HFFc6 (cell line): ENCODE data around the gene CEBPZ. TPM values are rescaled to one million over a fixed set of nuclear protein-coding genes. Genes with fewer than 3 reads are reported as not detected.

Source experiments
- DNase-seq: peaks from one replicate; pipeline ENCODE4 v3.0.0-alpha.2; 2018
- H3K27ac Mint-ChIP-seq: 2 replicates; pipeline ENCODE4 v1.8.0; 2020; ENCODE audit warnings: mild to moderate bottlenecking, mixed read lengths
- H3K27me3 Mint-ChIP-seq: 2 replicates; pipeline ENCODE4 v1.8.0; 2021; ENCODE audit warnings: mild to moderate bottlenecking, moderate library complexity, mixed read lengths; ENCODE audit not compliant: insufficient read depth
- H3K36me3 Mint-ChIP-seq: 2 replicates; pipeline ENCODE4 v1.8.0; 2021; ENCODE audit warnings: low read depth, mixed read lengths
- H3K4me1 Mint-ChIP-seq: 2 replicates; pipeline ENCODE4 v1.8.0; 2020; ENCODE audit warnings: low read depth, mixed read lengths
- H3K4me3 Mint-ChIP-seq: 2 replicates; pipeline ENCODE4 v1.8.0; 2020; ENCODE audit warnings: mild to moderate bottlenecking, moderate library complexity, mixed read lengths
- H3K9me3 Mint-ChIP-seq: 2 replicates; pipeline ENCODE4 v1.8.0; 2020; ENCODE audit warnings: mild to moderate bottlenecking, mixed read lengths
- total RNA-seq, 6 experiments: library from RNA; stranded (reverse); fragmentation: NEBNext Ultra II Directional; extraction: Animal tissue kit (Norgen Biotek cat#: 25700); gene quantifications; 2 replicates in 1 of 6; 3 replicates in 5 of 6; pipeline ENCODE4 v1.2.3, GENCODE V29; 2021
- TF ChIP-seq, protein P1 (sequence below): fragments of 200-600 bp; sonication (generic); IDR thresholded peaks from 2 replicates; pipeline ENCODE4 v1.5.0; 2021; ENCODE audit warnings: antibody characterized with exemption, mild to moderate bottlenecking

CEBPZ gene
- total RNA-seq, 6 experiments from 2014 or later = 36.9 to 50.2 (median 40.7) TPM

DNA sequence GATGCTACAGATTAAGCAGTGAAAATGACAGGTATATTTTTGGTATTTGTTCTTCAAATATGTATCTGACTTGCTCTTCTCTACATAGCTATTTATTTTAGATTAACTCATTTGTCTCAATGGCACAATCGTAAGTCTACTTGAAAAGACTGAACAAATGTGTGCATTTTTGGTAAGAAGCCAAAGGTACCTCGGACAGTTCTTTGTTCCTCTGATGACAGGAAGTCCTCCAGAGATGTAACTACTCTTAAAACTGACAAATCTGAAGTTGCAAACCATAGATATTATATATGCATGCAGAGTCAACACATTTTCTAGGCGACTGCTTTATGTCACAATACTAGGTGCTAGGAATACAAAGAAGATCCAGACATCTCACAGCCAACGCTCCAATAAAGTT, 36.7 kb upstream of the CEBPZ start:
- Mint-ChIP-seq H3K36me3 (peaks cover 36% of the 10 kb centered on the region), H3K27ac (no peak overlapping the region)

DNA sequence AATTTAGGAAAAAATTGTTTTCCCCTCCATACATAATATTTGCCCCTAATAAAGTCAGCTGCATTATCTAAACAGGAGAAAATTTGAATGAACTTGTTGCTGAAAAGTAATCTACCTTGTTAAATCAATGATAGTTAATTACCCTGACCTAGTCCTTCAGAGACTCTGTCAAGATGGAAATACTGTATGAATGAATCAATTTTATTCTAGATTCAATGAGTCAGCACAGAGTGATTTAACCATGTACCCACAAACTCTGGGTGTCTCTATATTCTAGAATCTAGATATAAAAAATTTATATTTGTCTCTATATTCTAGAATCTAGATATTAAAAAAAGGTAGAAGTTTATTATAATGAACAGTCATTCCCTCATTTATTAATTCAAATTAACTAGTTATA, 36.3 kb upstream of the CEBPZ start:
- H3K4me3 Mint-ChIP-seq = no peak overlapping the region
- peaks cover 6% of the 10 kb centered on the region; the same call in 1 of the 2 replicates for H3K4me1 Mint-ChIP-seq
- no peak overlapping the region for H3K27ac Mint-ChIP-seq
- no peaks in the 10 kb centered on the region for H3K27me3 Mint-ChIP-seq
- H3K36me3 Mint-ChIP-seq = peaks cover 37% of the 10 kb centered on the region
- no peak for DNase-seq
- H3K9me3 Mint-ChIP-seq = no peaks in the 10 kb centered on the region
- TF ChIP-seq, protein P1, sequence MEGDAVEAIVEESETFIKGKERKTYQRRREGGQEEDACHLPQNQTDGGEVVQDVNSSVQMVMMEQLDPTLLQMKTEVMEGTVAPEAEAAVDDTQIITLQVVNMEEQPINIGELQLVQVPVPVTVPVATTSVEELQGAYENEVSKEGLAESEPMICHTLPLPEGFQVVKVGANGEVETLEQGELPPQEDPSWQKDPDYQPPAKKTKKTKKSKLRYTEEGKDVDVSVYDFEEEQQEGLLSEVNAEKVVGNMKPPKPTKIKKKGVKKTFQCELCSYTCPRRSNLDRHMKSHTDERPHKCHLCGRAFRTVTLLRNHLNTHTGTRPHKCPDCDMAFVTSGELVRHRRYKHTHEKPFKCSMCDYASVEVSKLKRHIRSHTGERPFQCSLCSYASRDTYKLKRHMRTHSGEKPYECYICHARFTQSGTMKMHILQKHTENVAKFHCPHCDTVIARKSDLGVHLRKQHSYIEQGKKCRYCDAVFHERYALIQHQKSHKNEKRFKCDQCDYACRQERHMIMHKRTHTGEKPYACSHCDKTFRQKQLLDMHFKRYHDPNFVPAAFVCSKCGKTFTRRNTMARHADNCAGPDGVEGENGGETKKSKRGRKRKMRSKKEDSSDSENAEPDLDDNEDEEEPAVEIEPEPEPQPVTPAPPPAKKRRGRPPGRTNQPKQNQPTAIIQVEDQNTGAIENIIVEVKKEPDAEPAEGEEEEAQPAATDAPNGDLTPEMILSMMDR = no peak

More for the DNA sequence above, 36.7 kb upstream of the CEBPZ start:
- H3K27me3 Mint-ChIP-seq = no peaks in the 10 kb centered on the region
- DNase-seq = no peak
- H3K4me3 Mint-ChIP-seq = no peak overlapping the region
- TF ChIP-seq, protein P1 = no peak
- peaks cover 6% of the 10 kb centered on the region; the same call in 1 of the 2 replicates for H3K4me1 Mint-ChIP-seq
- no peaks in the 10 kb centered on the region for H3K9me3 Mint-ChIP-seq

DNA sequence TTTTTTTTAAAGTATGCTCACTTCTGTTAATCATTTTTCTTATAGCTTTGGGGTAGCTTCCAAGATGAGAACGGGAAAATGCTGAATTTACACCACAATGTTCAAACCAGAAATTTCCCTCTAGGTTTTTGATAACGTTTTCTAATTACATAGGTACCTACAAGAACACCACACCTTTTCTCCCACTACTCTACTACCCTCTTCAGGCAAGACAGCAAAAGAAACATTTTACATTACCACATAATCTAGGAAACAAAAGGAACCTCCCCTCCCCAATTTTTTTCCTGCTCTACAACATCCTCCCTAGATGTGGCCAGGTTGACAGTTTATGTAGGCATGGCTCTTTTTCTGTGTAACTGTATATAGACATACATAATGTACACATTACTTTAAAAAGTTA, 32.4 kb upstream of the CEBPZ start:
- H3K9me3 Mint-ChIP-seq = no peaks in the 10 kb centered on the region
- TF ChIP-seq, protein P1 = no peak
- H3K4me3 Mint-ChIP-seq = no peak overlapping the region
- peaks cover 27% of the 10 kb centered on the region for H3K36me3 Mint-ChIP-seq
- H3K27ac Mint-ChIP-seq = no peak overlapping the region
- H3K4me1 Mint-ChIP-seq = peaks cover 6% of the 10 kb centered on the region; the same call in 1 of the 2 replicates
- DNase-seq = no peak
- H3K27me3 Mint-ChIP-seq = peaks cover 2% of the 10 kb centered on the region; the same call in 1 of the 2 replicates

DNA sequence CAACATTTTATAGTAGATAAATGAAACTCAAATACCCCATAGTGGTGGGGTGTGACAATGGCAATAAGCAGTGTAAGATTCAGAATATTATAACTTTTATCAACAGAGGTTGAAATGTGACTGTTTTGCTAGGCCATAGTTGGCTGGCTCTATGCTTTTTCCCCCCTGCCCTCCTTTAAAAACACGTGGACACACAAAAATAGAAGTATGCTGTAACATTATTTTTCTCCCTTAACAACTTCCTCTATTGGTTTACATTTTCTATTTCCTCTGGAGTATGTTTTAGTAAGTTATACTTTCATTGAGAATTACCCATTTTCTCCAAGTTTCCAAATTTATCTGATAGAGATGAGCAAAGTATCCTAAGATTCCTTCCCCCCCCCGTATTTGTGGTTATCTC, 31.1 kb upstream of the CEBPZ start:
- no peaks in the 10 kb centered on the region for H3K9me3 Mint-ChIP-seq
- DNase-seq = no peak
- TF ChIP-seq, protein P1 = no peak
- H3K4me1 Mint-ChIP-seq = peaks cover 2% of the 10 kb centered on the region; the same call in 1 of the 2 replicates
- H3K36me3 Mint-ChIP-seq = peaks cover 17% of the 10 kb centered on the region
- no peak overlapping the region; the same call in 1 of the 2 replicates for H3K27ac Mint-ChIP-seq
- no peak overlapping the region for H3K4me3 Mint-ChIP-seq
- peaks cover 2% of the 10 kb centered on the region; the same call in 1 of the 2 replicates for H3K27me3 Mint-ChIP-seq

DNA sequence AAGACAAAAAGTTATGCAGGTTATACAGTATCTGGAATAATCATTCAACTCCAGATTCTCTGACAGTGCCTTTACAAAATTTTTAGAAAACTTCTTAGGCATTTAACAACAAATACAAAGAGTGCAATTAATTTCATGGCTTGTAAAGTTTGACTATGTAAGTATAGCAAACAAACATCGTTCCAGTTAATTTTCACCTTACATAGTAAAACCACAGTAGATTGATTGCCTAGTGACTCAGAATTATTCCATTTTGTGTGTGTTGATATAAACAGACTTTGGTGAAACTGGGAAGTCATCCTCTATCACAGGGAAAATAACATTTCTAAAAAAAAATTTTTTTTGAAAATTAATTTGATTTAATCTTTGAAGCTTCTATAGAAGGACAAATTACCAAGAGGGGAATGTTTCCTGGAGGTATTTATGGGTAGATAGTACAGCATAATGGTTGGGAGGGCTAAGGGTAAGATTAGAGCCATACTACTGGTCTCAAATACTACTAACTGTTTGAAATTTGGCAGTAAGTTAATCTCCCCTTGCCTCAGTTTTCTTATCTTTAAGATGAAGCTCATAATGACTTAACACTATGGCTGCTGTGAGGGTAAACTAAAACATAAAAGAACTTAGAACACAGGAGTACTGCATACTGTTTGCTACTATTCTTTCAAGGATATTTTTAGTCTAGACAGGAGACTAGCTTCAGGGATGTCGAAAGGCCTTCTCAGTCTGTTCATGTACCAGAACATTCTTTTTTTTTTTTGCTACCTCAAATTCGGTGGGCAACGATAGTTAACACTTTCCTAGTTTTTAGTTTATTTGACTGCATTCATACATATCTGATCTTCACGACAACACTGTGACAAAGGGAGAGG, 19.7 kb upstream of the CEBPZ start:
- Mint-ChIP-seq H3K36me3 (peaks cover 35% of the 10 kb centered on the region), H3K4me1 (peaks cover 8% of the 10 kb centered on the region), H3K27ac (no peak overlapping the region; the same call in 1 of the 2 replicates), H3K9me3 (no peaks in the 10 kb centered on the region), H3K27me3 (no peaks in the 10 kb centered on the region; the same call in 1 of the 2 replicates), H3K4me3 (no peak overlapping the region)
- no peak for DNase-seq
- TF ChIP-seq, protein P1 = no peak
